Astrocyte (in vitro differentiated cells and primary cell): ENCODE data around the gene SRL. TPM values are rescaled to one million over a fixed set of nuclear protein-coding genes. Genes with fewer than 3 reads are reported as not detected.
A peak's percentile ranks its signal among the peaks of the same experiment; 100 is the strongest.
"Not testable (repeated sequence)": the region's sequence is repeated elsewhere in the genome, so short reads cannot be mapped to it uniquely, and the experiment has no call there.

ENCODE experiments used
- DNase-seq: peaks from one replicate; pipeline ENCODE4 v3.0.0-alpha.2; 2010; ENCODE audit warnings: low read depth
- FAIRE-seq: peaks from 2 replicates; lab custom pipeline; 2011; peaks lifted over from hg19 to GRCh38; lab: Jason Lieb, UNC
- H2AFZ ChIP-seq: 2 replicates; pipeline ENCODE4 v1.6.0; 2012; ENCODE audit warnings: low read depth, low read length, inconsistent platforms
- H3K27ac ChIP-seq: 2 replicates; pipeline ENCODE4 v1.5.1; 2011; ENCODE audit warnings: low read depth, low read length, inconsistent platforms
- H3K27me3 ChIP-seq: 2 replicates; pipeline ENCODE4 v1.6.0; 2011; ENCODE audit warnings: low read length, inconsistent platforms; ENCODE audit not compliant: insufficient read depth
- H3K36me3 ChIP-seq: 2 replicates; pipeline ENCODE4 v1.5.1; 2011; ENCODE audit warnings: low read length, inconsistent platforms; ENCODE audit not compliant: insufficient read depth
- H3K4me1 ChIP-seq: 2 replicates; pipeline ENCODE4 v1.5.1; 2011; ENCODE audit warnings: low read length, inconsistent platforms; ENCODE audit not compliant: insufficient read depth
- H3K4me2 ChIP-seq: 2 replicates; pipeline ENCODE4 v1.6.0; 2012; ENCODE audit warnings: low read length, inconsistent platforms
- H3K4me3 ChIP-seq: 2 replicates; pipeline ENCODE4 v1.5.1; 2011; ENCODE audit warnings: low read depth, mild to moderate bottlenecking, low read length, inconsistent platforms; ENCODE audit not compliant: insufficient read depth
- H3K79me2 ChIP-seq: 2 replicates; pipeline ENCODE4 v1.6.0; 2012; ENCODE audit warnings: mild to moderate bottlenecking, low read length, inconsistent platforms; ENCODE audit not compliant: insufficient read depth
- H3K9ac ChIP-seq: 2 replicates; pipeline ENCODE4 v1.6.0; 2012; ENCODE audit warnings: mild to moderate bottlenecking, low read length, inconsistent platforms
- H3K9me3 ChIP-seq: 2 replicates; pipeline ENCODE4 v1.5.1; 2012; ENCODE audit warnings: low read depth, mild to moderate bottlenecking, low read length, inconsistent platforms; ENCODE audit not compliant: insufficient read depth
- H4K20me1 ChIP-seq: 2 replicates; pipeline ENCODE4 v1.6.0; 2012; ENCODE audit warnings: low read length, inconsistent platforms; ENCODE audit not compliant: insufficient read depth
- H3K27ac Mint-ChIP-seq: one replicate; pipeline ENCODE4 v1.8.0; 2021; ENCODE audit warnings: mild to moderate bottlenecking, mixed read lengths; ENCODE audit not compliant: unreplicated experiment
- H3K27me3 Mint-ChIP-seq: one replicate; pipeline ENCODE4 v1.8.0; 2021; ENCODE audit warnings: low read depth, mixed read lengths; ENCODE audit not compliant: unreplicated experiment
- H3K36me3 Mint-ChIP-seq: one replicate; pipeline ENCODE4 v1.8.0; 2021; ENCODE audit warnings: low read depth, mixed read lengths; ENCODE audit not compliant: unreplicated experiment
- H3K4me1 Mint-ChIP-seq: one replicate; pipeline ENCODE4 v1.8.0; 2021; ENCODE audit warnings: low read depth, mixed read lengths; ENCODE audit not compliant: unreplicated experiment
- H3K4me3 Mint-ChIP-seq: one replicate; pipeline ENCODE4 v1.8.0; 2021; ENCODE audit warnings: mild to moderate bottlenecking, moderate library complexity, mixed read lengths; ENCODE audit not compliant: unreplicated experiment
- H3K9me3 Mint-ChIP-seq: one replicate; pipeline ENCODE4 v1.8.0; 2021; ENCODE audit warnings: mild to moderate bottlenecking, mixed read lengths; ENCODE audit not compliant: unreplicated experiment
- EZH2 ChIP-seq: IDR thresholded peaks from 2 replicates; pipeline ENCODE4 v1.6.1; 2012; ENCODE audit warnings: mild to moderate bottlenecking, low read length, inconsistent platforms; ENCODE audit not compliant: insufficient read depth
- total RNA-seq: library from RNA; stranded (reverse); gene quantifications from 2 replicates; pipeline ENCODE4 v1.2.1, GENCODE V29; 2021
- TF ChIP-seq, protein P1 (sequence below): IDR thresholded peaks from 2 replicates; pipeline ENCODE4 v1.5.1; 2011; ENCODE audit warnings: low read depth, mild to moderate bottlenecking, inconsistent platforms, low read length, moderate library complexity; ENCODE audit not compliant: insufficient read depth

The SRL gene
- total RNA-seq, 1 donor from 2014 or later: not detected

DNA sequence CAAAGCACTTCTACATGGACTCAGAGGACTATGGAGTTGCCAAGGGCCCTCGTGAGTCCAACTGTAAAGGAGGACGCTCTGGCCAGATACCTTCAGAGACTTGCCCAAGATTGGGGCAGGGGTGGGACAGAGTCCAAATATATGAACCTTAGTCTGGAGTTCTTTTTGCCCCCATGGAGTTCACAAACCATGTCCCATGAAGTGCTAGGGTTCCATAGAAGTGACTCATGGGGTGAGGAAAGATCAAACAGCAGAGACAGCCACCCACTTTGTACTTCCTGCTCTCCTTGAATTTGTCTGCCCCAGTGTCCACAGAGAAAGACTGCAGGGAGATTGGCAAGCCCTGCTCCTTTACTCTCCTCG, 29.0 kb downstream of the SRL start:
- no peaks in the 10 kb centered on the region for H3K36me3 Mint-ChIP-seq
- Histone ChIP-seq H3K27ac (peak overlapping the region; percentile 19), H3K27me3 (no peaks in the 10 kb centered on the region), H3K36me3 (no peaks in the 10 kb centered on the region), H2AFZ (peak overlapping the region; percentile 10), H3K4me1 (peaks cover 28% of the 10 kb centered on the region), H3K79me2 (no peaks in the 10 kb centered on the region), H3K9me3 (no peaks in the 10 kb centered on the region), H3K4me2 (peak overlapping the region; percentile 70), H3K4me3 (no peak overlapping the region), H4K20me1 (no peaks in the 10 kb centered on the region), H3K9ac (no peak overlapping the region)
- peak overlapping the region; percentile 13 for H3K27ac Mint-ChIP-seq
- FAIRE-seq (no peak), DNase-seq (peak; percentile 54)
- peaks cover 10% of the 10 kb centered on the region for H3K27me3 Mint-ChIP-seq
- no peak overlapping the region for H3K4me3 Mint-ChIP-seq
- peaks cover 15% of the 10 kb centered on the region for H3K4me1 Mint-ChIP-seq
- no peak for TF ChIP-seq EZH2
- TF ChIP-seq, protein P1, sequence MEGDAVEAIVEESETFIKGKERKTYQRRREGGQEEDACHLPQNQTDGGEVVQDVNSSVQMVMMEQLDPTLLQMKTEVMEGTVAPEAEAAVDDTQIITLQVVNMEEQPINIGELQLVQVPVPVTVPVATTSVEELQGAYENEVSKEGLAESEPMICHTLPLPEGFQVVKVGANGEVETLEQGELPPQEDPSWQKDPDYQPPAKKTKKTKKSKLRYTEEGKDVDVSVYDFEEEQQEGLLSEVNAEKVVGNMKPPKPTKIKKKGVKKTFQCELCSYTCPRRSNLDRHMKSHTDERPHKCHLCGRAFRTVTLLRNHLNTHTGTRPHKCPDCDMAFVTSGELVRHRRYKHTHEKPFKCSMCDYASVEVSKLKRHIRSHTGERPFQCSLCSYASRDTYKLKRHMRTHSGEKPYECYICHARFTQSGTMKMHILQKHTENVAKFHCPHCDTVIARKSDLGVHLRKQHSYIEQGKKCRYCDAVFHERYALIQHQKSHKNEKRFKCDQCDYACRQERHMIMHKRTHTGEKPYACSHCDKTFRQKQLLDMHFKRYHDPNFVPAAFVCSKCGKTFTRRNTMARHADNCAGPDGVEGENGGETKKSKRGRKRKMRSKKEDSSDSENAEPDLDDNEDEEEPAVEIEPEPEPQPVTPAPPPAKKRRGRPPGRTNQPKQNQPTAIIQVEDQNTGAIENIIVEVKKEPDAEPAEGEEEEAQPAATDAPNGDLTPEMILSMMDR: no peak
- no peaks in the 10 kb centered on the region for H3K9me3 Mint-ChIP-seq

DNA sequence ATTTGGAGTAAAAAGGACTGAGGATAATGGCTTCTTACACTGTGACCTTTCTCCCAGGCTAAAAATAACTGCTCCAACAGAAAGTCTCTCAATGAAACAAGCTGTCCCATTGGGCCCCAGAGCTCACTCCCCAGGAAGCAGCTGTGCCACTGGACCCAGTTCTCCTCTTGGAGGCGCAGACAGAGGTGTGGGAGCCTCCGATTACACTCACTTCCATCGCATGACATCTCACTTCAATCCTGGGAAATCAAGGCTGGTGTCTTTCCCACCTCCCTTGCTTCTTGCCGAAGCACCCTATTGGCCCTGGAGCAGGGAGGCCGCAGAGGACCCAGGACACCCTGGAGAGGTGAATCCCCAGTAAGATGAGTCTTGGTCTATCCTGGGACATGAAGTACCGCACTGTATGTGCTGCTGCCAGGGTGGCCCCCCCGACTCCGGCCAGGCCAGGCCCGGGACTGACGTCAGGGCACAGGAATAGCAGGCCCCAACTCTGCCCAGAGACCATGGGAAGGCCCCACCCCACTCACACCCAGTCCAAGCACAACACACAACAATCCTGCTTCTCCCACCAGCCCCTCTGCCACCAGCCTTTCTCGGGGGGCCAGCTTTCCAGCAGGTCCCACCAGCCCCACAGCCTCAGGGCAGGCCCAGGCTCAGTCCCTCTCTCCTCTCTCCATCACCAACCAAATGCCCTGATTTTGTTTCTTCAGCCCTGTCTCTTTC, 29.5 kb downstream of the SRL start:
- DNase-seq (no peak), FAIRE-seq (no peak)
- peaks cover 23% of the 10 kb centered on the region for H3K4me1 ChIP-seq
- H3K4me2 ChIP-seq: peak overlapping the region; percentile 70
- no peaks in the 10 kb centered on the region for H3K9me3 ChIP-seq
- Mint-ChIP-seq H3K4me3 (no peak overlapping the region), H3K36me3 (no peaks in the 10 kb centered on the region), H3K4me1 (peaks cover 13% of the 10 kb centered on the region), H3K27me3 (peaks cover 11% of the 10 kb centered on the region), H3K9me3 (no peaks in the 10 kb centered on the region), H3K27ac (no peak overlapping the region)
- no peaks in the 10 kb centered on the region for H3K27me3 ChIP-seq
- TF ChIP-seq EZH2: no peak
- TF ChIP-seq, protein P1: no peak
- H3K4me3 ChIP-seq: no peak overlapping the region
- H4K20me1 ChIP-seq: no peaks in the 10 kb centered on the region
- H3K79me2 ChIP-seq: no peaks in the 10 kb centered on the region
- no peaks in the 10 kb centered on the region for H3K36me3 ChIP-seq
- H3K27ac ChIP-seq: peak overlapping the region; percentile 19
- no peak overlapping the region for H3K9ac ChIP-seq
- H2AFZ ChIP-seq: peak overlapping the region; percentile 10

DNA sequence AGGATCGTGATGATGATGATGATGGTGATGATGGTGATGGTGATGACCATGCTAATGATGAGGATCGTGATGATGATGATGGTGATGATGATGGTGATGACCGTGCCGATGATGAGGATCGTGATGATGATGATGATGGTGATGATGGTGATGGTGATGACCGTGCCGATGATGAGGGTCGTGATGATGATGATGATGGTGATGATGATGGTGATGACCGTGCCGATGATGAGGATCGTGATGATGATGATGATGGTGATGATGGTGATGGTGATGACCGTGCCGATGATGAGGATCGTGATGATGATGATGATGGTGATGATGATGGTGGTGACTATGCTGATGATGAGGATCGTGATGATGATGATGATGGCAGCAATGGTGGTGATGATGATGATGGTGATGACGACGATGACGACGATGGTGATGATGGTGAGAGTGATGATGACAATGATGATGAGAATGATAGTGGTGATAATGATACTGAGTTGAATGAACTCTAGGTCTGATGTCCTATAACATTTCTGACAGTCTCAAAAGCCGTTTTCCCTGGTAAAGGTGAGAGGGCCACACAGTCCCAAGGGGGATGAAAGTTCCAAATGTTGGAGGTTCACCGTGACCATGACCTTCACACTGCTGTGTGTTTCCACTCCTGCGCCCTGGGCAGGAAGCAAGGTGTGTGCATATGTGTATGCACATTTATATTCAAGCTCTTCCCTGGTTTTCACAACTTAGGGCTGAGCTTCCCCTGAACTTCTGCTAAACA, 30.3 kb downstream of the SRL start:
- peaks cover 14% of the 10 kb centered on the region for H3K27me3 Mint-ChIP-seq
- FAIRE-seq: peak; percentile 76
- not testable (repeated sequence) for DNase-seq

More for the DNA sequence above, 30.3 kb downstream of the SRL start:
- not testable (repeated sequence) for H3K9ac ChIP-seq, H3K4me2 ChIP-seq, H3K79me2 ChIP-seq, H4K20me1 ChIP-seq, H3K36me3 Mint-ChIP-seq, H3K36me3 ChIP-seq, H3K27ac ChIP-seq, H2AFZ ChIP-seq, H3K4me3 ChIP-seq, H3K9me3 Mint-ChIP-seq, H3K9me3 ChIP-seq, H3K27me3 ChIP-seq, H3K4me3 Mint-ChIP-seq, H3K27ac Mint-ChIP-seq
- H3K4me1 Mint-ChIP-seq: peaks cover 13% of the 10 kb centered on the region
- peaks cover 23% of the 10 kb centered on the region for H3K4me1 ChIP-seq
